ENCODE data around the gene TBC1D14. TPM values are rescaled to one million over a fixed set of nuclear protein-coding genes. Genes with fewer than 3 reads are reported as not detected.
A peak's percentile ranks its signal among the peaks of the same experiment; 100 is the strongest.

Gene TBC1D14
- total RNA-seq, 6 experiments from 2014 or later = 14.1 to 34.8 (median 30.6) TPM

- Histone ChIP-seq H3K9me3 (no peaks in the 10 kb centered on the region), H3K27me3 (no peaks in the 10 kb centered on the region), H3K36me3 (peaks cover 3 to 39% (median 19%) of the 10 kb centered on the region in 4 donors), H3K4me3 (no peak overlapping the region), H3K4me1 (peaks cover 0 to 11% (median 2%) of the 10 kb centered on the region in 4 donors), H3K27ac (no peak overlapping the region)
- no peak for TF ChIP-seq POLR2A (IDR thresholded peaks at IDR 0.05)
- intact Hi-C loops (cut with DNase I) = no loop called here
- no peak for DNase-seq
- 86% methylated on average over 21 of the region's 31 CpGs for WGBS (ENCODE audit: insufficient coverage, low coverage, low lambda C conversion rate, missing lambda C conversion rate)
- no peak for ATAC-seq
Measured at GRCh38 chr4:7055111-7055989, 145.7 kb downstream of the TBC1D14 start.

DNA sequence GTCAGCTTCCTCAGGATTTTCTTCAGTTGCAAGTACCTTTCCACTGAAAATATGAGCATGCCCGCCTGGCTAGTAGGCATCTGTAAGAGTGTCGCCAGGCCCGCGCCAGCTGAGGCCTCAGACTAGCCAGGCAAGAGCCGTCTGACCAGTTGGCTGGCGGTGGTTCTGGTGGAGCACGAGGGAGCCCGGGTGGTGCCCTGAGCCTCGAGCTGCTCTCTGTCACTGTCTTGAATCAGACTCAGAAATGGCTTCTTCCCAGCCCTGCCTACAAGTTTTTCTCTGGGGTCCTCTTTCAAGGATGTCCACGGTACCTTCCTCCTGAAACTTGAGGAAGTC is 146.3 kb downstream of the TBC1D14 start:
- peaks cover 0 to 5% (median 0%) of the 10 kb centered on the region in 4 donors for H3K4me1 ChIP-seq
- H3K27ac ChIP-seq = no peak overlapping the region
- WGBS (ENCODE audit: insufficient coverage, low coverage, low lambda C conversion rate, missing lambda C conversion rate) = 100% methylated on average over 2 of the region's 10 CpGs
- ATAC-seq (no peak), DNase-seq (no peak)
- intact Hi-C loops (cut with DNase I) = no loop called here
- no peaks in the 10 kb centered on the region for H3K9me3 ChIP-seq
- TF ChIP-seq, protein P1, sequence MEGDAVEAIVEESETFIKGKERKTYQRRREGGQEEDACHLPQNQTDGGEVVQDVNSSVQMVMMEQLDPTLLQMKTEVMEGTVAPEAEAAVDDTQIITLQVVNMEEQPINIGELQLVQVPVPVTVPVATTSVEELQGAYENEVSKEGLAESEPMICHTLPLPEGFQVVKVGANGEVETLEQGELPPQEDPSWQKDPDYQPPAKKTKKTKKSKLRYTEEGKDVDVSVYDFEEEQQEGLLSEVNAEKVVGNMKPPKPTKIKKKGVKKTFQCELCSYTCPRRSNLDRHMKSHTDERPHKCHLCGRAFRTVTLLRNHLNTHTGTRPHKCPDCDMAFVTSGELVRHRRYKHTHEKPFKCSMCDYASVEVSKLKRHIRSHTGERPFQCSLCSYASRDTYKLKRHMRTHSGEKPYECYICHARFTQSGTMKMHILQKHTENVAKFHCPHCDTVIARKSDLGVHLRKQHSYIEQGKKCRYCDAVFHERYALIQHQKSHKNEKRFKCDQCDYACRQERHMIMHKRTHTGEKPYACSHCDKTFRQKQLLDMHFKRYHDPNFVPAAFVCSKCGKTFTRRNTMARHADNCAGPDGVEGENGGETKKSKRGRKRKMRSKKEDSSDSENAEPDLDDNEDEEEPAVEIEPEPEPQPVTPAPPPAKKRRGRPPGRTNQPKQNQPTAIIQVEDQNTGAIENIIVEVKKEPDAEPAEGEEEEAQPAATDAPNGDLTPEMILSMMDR (IDR thresholded peaks at IDR 0.05) = no peak
- no peak for TF ChIP-seq POLR2A (IDR thresholded peaks at IDR 0.05)
- H3K27me3 ChIP-seq = no peaks in the 10 kb centered on the region
- no peak overlapping the region for H3K4me3 ChIP-seq
- H3K36me3 ChIP-seq = peaks cover 3 to 45% (median 24%) of the 10 kb centered on the region in 4 donors

DNA sequence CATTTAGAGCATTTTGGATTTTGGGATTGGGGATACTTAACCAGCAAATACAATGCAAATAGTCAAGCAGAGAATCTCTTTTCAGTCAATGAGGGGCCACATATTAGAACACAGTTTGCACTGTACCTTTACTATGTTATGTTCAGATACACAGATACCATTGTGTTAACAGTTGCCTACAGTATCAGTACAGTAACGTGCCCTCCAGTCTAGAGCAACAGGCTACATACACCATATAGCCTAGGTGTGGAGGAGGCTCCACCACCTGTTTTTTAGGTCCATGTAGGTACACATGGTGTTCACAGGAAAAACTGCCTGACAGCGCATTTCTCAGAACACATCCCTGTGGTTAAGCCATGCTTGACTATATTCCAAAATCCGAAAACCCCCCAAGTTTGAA is 149.2 kb downstream of the TBC1D14 start:
- Histone ChIP-seq H3K36me3 (peaks cover 3 to 71% (median 44%) of the 10 kb centered on the region in 4 donors), H3K27ac (no peak overlapping the region), H3K4me3 (no peak overlapping the region), H3K4me1 (no peaks in the 10 kb centered on the region), H3K27me3 (no peaks in the 10 kb centered on the region), H3K9me3 (no peaks in the 10 kb centered on the region)
- ATAC-seq (no peak), DNase-seq (no peak)
- intact Hi-C loops (cut with DNase I) = no loop called here
- no peak for TF ChIP-seq POLR2A (IDR thresholded peaks at IDR 0.05)
- TF ChIP-seq, protein P1 (IDR thresholded peaks at IDR 0.05) = no peak
- WGBS (ENCODE audit: insufficient coverage, low coverage, low lambda C conversion rate, missing lambda C conversion rate) = 86% methylated on average over 2 of the region's 3 CpGs

- ATAC-seq (peak in 3 of 4 donors; percentile 16 to 30 (median 16)), DNase-seq (peak in 1 of 3 donors; percentile 28)
- no peaks in the 10 kb centered on the region for H3K9me3 ChIP-seq
- no peak overlapping the region for H3K4me3 ChIP-seq
- no peak for TF ChIP-seq POLR2A (IDR thresholded peaks at IDR 0.05)
- TF ChIP-seq, protein P1 (IDR thresholded peaks at IDR 0.05) = no peak
- peaks cover under 1 to 76% (median 44%) of the 10 kb centered on the region in 4 donors for H3K36me3 ChIP-seq
- H3K27ac ChIP-seq = no peak overlapping the region
- 82% methylated on average over 3 of the region's 11 CpGs for whole genome bisulfite sequencing (ENCODE audit: insufficient coverage, low coverage, low lambda C conversion rate, missing lambda C conversion rate)
- intact Hi-C loops (cut with DNase I) = no loop called here
- H3K4me1 ChIP-seq = no peaks in the 10 kb centered on the region
- H3K27me3 ChIP-seq = no peaks in the 10 kb centered on the region
Measured at GRCh38 chr4:7059662-7060061, 150.0 kb downstream of the TBC1D14 start.

All from right lobe of liver (tissue), 6 donors.